ENCODE measurements around the gene GJC1. TPM values are rescaled to one million over a fixed set of nuclear protein-coding genes. Genes with fewer than 3 reads are reported as not detected.

Gene GJC1
- total RNA-seq, 2 donors from 2014 or later: 15.4 to 29.0 TPM

DNA sequence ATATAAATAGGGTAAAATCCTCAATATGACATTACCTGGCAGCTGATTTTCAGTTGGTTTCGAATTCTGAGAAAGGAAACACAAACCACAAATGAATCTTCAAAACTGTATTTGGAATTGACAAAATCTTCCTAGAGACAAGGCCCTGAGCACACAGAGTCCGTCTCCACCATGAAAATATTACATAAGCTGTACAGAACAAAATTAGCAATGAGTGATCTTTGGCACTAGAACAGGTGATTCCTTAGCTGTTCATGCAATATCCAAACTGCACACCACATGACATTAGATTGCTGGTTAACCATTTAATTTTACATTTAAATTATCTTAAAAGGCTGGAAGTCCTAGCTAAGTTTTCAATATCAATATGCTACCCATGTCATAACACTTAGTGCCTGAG is 31.7 kb downstream of the GJC1 start:
- TF ChIP-seq, protein P1, sequence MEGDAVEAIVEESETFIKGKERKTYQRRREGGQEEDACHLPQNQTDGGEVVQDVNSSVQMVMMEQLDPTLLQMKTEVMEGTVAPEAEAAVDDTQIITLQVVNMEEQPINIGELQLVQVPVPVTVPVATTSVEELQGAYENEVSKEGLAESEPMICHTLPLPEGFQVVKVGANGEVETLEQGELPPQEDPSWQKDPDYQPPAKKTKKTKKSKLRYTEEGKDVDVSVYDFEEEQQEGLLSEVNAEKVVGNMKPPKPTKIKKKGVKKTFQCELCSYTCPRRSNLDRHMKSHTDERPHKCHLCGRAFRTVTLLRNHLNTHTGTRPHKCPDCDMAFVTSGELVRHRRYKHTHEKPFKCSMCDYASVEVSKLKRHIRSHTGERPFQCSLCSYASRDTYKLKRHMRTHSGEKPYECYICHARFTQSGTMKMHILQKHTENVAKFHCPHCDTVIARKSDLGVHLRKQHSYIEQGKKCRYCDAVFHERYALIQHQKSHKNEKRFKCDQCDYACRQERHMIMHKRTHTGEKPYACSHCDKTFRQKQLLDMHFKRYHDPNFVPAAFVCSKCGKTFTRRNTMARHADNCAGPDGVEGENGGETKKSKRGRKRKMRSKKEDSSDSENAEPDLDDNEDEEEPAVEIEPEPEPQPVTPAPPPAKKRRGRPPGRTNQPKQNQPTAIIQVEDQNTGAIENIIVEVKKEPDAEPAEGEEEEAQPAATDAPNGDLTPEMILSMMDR (IDR thresholded peaks at IDR 0.05): no peak
- Histone ChIP-seq H3K4me3 (peak overlapping the region; percentile 64), H3K4me1 (ENCODE audit: control insufficient read depth in 1 of 2, low read depth in 2 of 2) (peaks cover 20 to 82% of the 10 kb centered on the region in 2 donors), H3K9me3 (no peaks in the 10 kb centered on the region), H3K27ac (peak overlapping the region; percentile 81 to 88), H3K36me3 (no peaks in the 10 kb centered on the region), H3K27me3 (replicated peaks; ENCODE audit: insufficient read depth) (no peaks in the 10 kb centered on the region)
- ATAC-seq (ENCODE audit: insufficient number of reproducible peaks, low FRiP score, low read depth): no peak
- no peak for DNase-seq (ENCODE audit: low spot score)

DNA sequence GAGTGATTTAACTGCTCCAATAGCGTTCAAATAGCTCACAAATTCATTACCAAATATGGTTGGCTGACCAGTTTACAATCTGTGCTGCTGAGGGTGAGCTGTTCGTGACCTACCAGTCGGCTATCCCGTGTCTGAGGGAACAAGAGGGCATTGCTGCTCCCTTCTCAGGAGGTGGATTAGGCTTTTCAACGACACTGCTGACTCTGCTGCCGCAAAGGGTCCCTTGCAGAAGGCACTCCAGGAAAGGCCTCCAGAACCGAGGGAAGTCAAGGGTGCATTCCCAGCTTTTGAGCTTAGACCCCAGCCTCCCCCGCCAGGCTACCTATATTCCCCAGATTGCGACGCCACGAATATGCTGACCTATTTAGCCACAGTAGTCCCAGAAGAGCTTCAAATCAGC is 32.3 kb downstream of the GJC1 start:
- H3K9me3 ChIP-seq: no peaks in the 10 kb centered on the region
- TF ChIP-seq, protein P1 (IDR thresholded peaks at IDR 0.05): no peak
- ATAC-seq (ENCODE audit: insufficient number of reproducible peaks, low FRiP score, low read depth) (peak; percentile 31), DNase-seq (ENCODE audit: low spot score) (no peak)
- H3K27me3 ChIP-seq (replicated peaks; ENCODE audit: insufficient read depth): no peaks in the 10 kb centered on the region
- peak overlapping the region; percentile 64 for H3K4me3 ChIP-seq
- H3K4me1 ChIP-seq (ENCODE audit: control insufficient read depth in 1 of 2, low read depth in 2 of 2): peaks cover 16 to 76% of the 10 kb centered on the region in 2 donors
- peak overlapping the region; percentile 81 to 88 for H3K27ac ChIP-seq
- H3K36me3 ChIP-seq: no peaks in the 10 kb centered on the region

DNA sequence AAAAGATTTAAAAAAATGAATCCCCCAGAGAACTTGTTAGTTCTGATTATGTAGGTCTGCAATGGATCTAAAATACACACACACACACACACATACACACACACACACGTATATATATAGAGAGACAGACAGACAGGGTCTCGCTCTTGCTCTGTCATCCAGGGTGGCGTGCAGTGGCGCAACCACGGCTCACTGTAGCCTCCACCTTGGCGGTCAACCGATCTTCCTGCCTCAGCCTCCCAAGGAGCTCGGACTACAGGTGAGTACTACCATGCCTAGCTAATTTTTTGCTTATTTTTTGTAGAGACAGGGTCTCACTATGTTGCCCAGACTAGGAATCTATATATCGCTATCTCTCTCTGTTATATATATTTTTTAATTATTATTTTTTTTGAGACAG is 33.4 kb downstream of the GJC1 start:
- Histone ChIP-seq H3K27ac (peak overlapping the region; percentile 81 to 88), H3K4me1 (ENCODE audit: control insufficient read depth in 1 of 2, low read depth in 2 of 2) (peaks cover 11 to 65% of the 10 kb centered on the region in 2 donors)

DNA sequence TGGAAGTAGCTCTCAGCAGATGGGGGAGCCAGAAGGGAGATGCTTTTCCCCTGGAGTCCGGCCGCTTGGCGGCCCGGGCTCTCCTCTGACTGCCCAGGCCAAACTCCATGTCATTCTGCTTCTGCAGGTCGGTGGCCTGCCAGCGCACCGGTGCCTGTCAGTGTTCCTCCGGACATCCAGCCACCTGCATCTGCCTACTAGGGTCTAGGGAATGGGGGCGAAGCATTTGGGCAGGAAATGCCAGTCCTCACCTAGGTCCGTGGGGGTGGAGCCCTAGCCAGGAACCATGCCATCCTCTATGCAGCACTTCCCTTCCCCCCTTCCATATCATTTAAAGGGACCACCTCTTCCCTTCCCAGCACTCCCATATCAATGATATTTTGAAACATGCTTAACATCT is 34.2 kb downstream of the GJC1 start:
- Histone ChIP-seq H3K27me3 (replicated peaks; ENCODE audit: insufficient read depth) (no peaks in the 10 kb centered on the region), H3K4me3 (peak overlapping the region; percentile 64), H3K9me3 (no peaks in the 10 kb centered on the region), H3K36me3 (no peaks in the 10 kb centered on the region), H3K27ac (peak overlapping the region; percentile 81 to 88), H3K4me1 (ENCODE audit: control insufficient read depth in 1 of 2, low read depth in 2 of 2) (peaks cover 11 to 57% of the 10 kb centered on the region in 2 donors)
- TF ChIP-seq, protein P1 (IDR thresholded peaks at IDR 0.05): no peak
- DNase-seq (ENCODE audit: low spot score): no peak
- no peak for ATAC-seq (ENCODE audit: insufficient number of reproducible peaks, low FRiP score, low read depth)

More for the DNA sequence above, 33.4 kb downstream of the GJC1 start:
- ATAC-seq (ENCODE audit: insufficient number of reproducible peaks, low FRiP score, low read depth): no peak
- no peaks in the 10 kb centered on the region for H3K27me3 ChIP-seq (replicated peaks; ENCODE audit: insufficient read depth)
- H3K4me3 ChIP-seq: peak overlapping the region; percentile 64
- no peaks in the 10 kb centered on the region for H3K9me3 ChIP-seq
- DNase-seq (ENCODE audit: low spot score): no peak
- TF ChIP-seq, protein P1 (IDR thresholded peaks at IDR 0.05): no peak
- no peaks in the 10 kb centered on the region for H3K36me3 ChIP-seq

DNA sequence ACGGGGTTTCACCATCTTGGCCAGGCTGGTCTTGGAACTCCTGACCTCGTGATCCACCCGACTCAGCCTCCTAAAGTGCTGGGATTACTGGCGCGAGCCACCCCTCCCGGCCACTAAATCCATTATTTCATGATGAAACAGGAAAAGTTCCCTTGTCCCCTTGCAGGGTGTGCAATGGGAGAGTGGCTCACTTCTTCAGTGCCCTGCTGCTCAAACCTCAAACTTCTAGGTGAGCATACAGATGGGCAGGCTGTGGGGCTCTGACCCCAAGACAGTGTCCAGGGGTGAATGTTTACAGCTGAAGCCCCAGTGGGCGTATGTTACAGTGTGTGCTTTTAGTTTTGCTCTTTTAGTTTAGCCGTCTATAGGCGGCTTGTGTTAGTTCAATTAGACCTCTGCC is 34.7 kb downstream of the GJC1 start:
- peak overlapping the region; percentile 81 to 88 for H3K27ac ChIP-seq
- TF ChIP-seq, protein P1 (IDR thresholded peaks at IDR 0.05): no peak
- H3K9me3 ChIP-seq: no peaks in the 10 kb centered on the region
- peaks cover 11 to 55% of the 10 kb centered on the region in 2 donors for H3K4me1 ChIP-seq (ENCODE audit: control insufficient read depth in 1 of 2, low read depth in 2 of 2)
- H3K36me3 ChIP-seq: no peaks in the 10 kb centered on the region
- no peaks in the 10 kb centered on the region for H3K27me3 ChIP-seq (replicated peaks; ENCODE audit: insufficient read depth)
- no peak for DNase-seq (ENCODE audit: low spot score)
- H3K4me3 ChIP-seq: peak overlapping the region; percentile 64
- no peak for ATAC-seq (ENCODE audit: insufficient number of reproducible peaks, low FRiP score, low read depth)
